Effector memory CD4-positive, alpha-beta T cell (primary cell): ENCODE measurements around the gene DNAJB13.

Experiments
- DNase-seq, 3 donors: peaks; one replicate each; pipeline ENCODE4 v3.0.0-alpha.2; 2020
- H3K27ac ChIP-seq: 2 replicates; pipeline ENCODE4 v1.7.0; 2013; ENCODE audit warnings: mild to moderate bottlenecking, low read length, moderate library complexity; ENCODE audit not compliant: insufficient read depth, poor library complexity, severe bottlenecking
- H3K27me3 ChIP-seq: replicated peaks from 2 replicates; pipeline ENCODE4 v1.7.0; 2013; ENCODE audit warnings: mild to moderate bottlenecking, low read length; ENCODE audit not compliant: insufficient read depth, control insufficient read depth, poor library complexity, severe bottlenecking
- H3K36me3 ChIP-seq: 2 replicates; pipeline ENCODE4 v1.7.0; 2013; ENCODE audit warnings: mild to moderate bottlenecking, low read length, moderate library complexity; ENCODE audit not compliant: control insufficient read depth, insufficient read depth
- H3K4me1 ChIP-seq: 2 replicates; pipeline ENCODE4 v1.7.0; 2013; ENCODE audit warnings: low read length, mild to moderate bottlenecking; ENCODE audit not compliant: control insufficient read depth, insufficient read depth, poor library complexity, severe bottlenecking
- H3K4me3 ChIP-seq: 2 replicates; pipeline ENCODE4 v1.7.0; 2013; ENCODE audit warnings: low read length, low read depth, mild to moderate bottlenecking; ENCODE audit not compliant: insufficient read depth, poor library complexity, severe bottlenecking
- H3K9me3 ChIP-seq: 2 replicates; pipeline ENCODE4 v1.7.0; 2013; ENCODE audit warnings: mild to moderate bottlenecking, low read length, moderate library complexity; ENCODE audit not compliant: control insufficient read depth

Gene DNAJB13

GRCh38 chr11:73949246-73949645 lies 1.6 kb upstream of the DNAJB13 start:
- H3K9me3 ChIP-seq: no peaks in the 10 kb centered on the region
- H3K4me1 ChIP-seq: no peaks in the 10 kb centered on the region
- no peak for DNase-seq
- H3K4me3 ChIP-seq: no peak overlapping the region
- no peaks in the 10 kb centered on the region for H3K36me3 ChIP-seq
- H3K27ac ChIP-seq: no peak overlapping the region
- H3K27me3 ChIP-seq: no peaks in the 10 kb centered on the region

GRCh38 chr11:73949912-73950311 lies 914 bp upstream of the DNAJB13 start:
- Histone ChIP-seq H3K36me3 (no peaks in the 10 kb centered on the region), H3K27ac (no peak overlapping the region), H3K9me3 (no peaks in the 10 kb centered on the region), H3K4me3 (no peak overlapping the region), H3K4me1 (no peaks in the 10 kb centered on the region), H3K27me3 (no peaks in the 10 kb centered on the region)
- DNase-seq: no peak

- Histone ChIP-seq H3K27ac (no peak overlapping the region), H3K9me3 (no peaks in the 10 kb centered on the region), H3K36me3 (no peaks in the 10 kb centered on the region), H3K4me3 (no peak overlapping the region), H3K27me3 (no peaks in the 10 kb centered on the region), H3K4me1 (no peaks in the 10 kb centered on the region)
- DNase-seq: no peak
Observed at GRCh38 chr11:73951797-73952196, 971 bp downstream of the DNAJB13 start.

- Histone ChIP-seq H3K9me3 (no peaks in the 10 kb centered on the region), H3K4me3 (no peak overlapping the region), H3K36me3 (no peaks in the 10 kb centered on the region), H3K4me1 (no peaks in the 10 kb centered on the region), H3K27me3 (no peaks in the 10 kb centered on the region), H3K27ac (no peak overlapping the region)
- DNase-seq: no peak
Observed at GRCh38 chr11:73956876-73957653, 6.2 kb downstream of the DNAJB13 start.

- H3K4me3 ChIP-seq: no peak overlapping the region
Observed at GRCh38 chr11:73957654-73958361, 7.0 kb downstream of the DNAJB13 start.

GRCh38 chr11:73958521-73959141 lies 7.8 kb downstream of the DNAJB13 start:
- no peaks in the 10 kb centered on the region for H3K4me1 ChIP-seq
- H3K27me3 ChIP-seq: no peaks in the 10 kb centered on the region
- H3K4me3 ChIP-seq: no peak overlapping the region
- H3K9me3 ChIP-seq: no peaks in the 10 kb centered on the region
- H3K36me3 ChIP-seq: no peaks in the 10 kb centered on the region
- no peak for DNase-seq
- no peak overlapping the region for H3K27ac ChIP-seq

More at GRCh38 chr11:73957654-73958361, 7.0 kb downstream of the DNAJB13 start:
- no peak for DNase-seq
- H3K9me3 ChIP-seq: no peaks in the 10 kb centered on the region
- H3K36me3 ChIP-seq: no peaks in the 10 kb centered on the region
- no peaks in the 10 kb centered on the region for H3K27me3 ChIP-seq
- no peak overlapping the region for H3K27ac ChIP-seq
- H3K4me1 ChIP-seq: no peaks in the 10 kb centered on the region

GRCh38 chr11:73961321-73961720 lies 10.5 kb downstream of the DNAJB13 start:
- H3K27ac ChIP-seq: no peak overlapping the region
- no peak for DNase-seq
- peaks cover 16% of the 10 kb centered on the region for H3K4me1 ChIP-seq
- no peaks in the 10 kb centered on the region for H3K9me3 ChIP-seq
- no peaks in the 10 kb centered on the region for H3K36me3 ChIP-seq
- no peak overlapping the region for H3K4me3 ChIP-seq
- H3K27me3 ChIP-seq: no peaks in the 10 kb centered on the region

GRCh38 chr11:73962101-73962705 lies 11.4 kb downstream of the DNAJB13 start:
- Histone ChIP-seq H3K4me1 (peaks cover 16% of the 10 kb centered on the region), H3K36me3 (no peaks in the 10 kb centered on the region), H3K9me3 (no peaks in the 10 kb centered on the region), H3K4me3 (no peak overlapping the region), H3K27ac (no peak overlapping the region), H3K27me3 (no peaks in the 10 kb centered on the region)
- DNase-seq: no peak

GRCh38 chr11:73963861-73964260 lies 13.0 kb downstream of the DNAJB13 start:
- no peak for DNase-seq
- H3K27me3 ChIP-seq: no peaks in the 10 kb centered on the region
- no peak overlapping the region for H3K27ac ChIP-seq
- H3K36me3 ChIP-seq: no peaks in the 10 kb centered on the region
- peaks cover 31% of the 10 kb centered on the region for H3K4me1 ChIP-seq
- no peak overlapping the region for H3K4me3 ChIP-seq
- H3K9me3 ChIP-seq: no peaks in the 10 kb centered on the region
